Calu3 (cell line): ENCODE measurements around the gene GAPVD1. TPM values are rescaled to one million over a fixed set of nuclear protein-coding genes. Genes with fewer than 3 reads are reported as not detected.
"Not testable (repeated sequence)": the region's sequence is repeated elsewhere in the genome, so short reads cannot be mapped to it uniquely, and the experiment has no call there.

Experiments
- BruUV-seq: library from RNA; stranded (reverse); fragments of 400-500 nt; replicated peaks from 2 replicates; lab custom pipeline; 2021; lab: Mats Ljungman, UMichigan
- CTCF ChIA-PET: fragments of 300-600 bp; sonication (Branson Sonifier 250); formaldehyde crosslinking; loops from one replicate; lab custom pipeline; 2022; ENCODE audit warnings: antibody characterized with exemption; lab: Charles Lee
- DNase-seq: peaks from one replicate; pipeline ENCODE4 v3.0.0; 2022
- H3K27ac Mint-ChIP-seq: one replicate; pipeline ENCODE4 v1.8.0; 2022; ENCODE audit warnings: mixed read lengths; ENCODE audit not compliant: unreplicated experiment
- H3K27me3 Mint-ChIP-seq: one replicate; pipeline ENCODE4 v1.8.0; 2022; ENCODE audit warnings: mixed read lengths; ENCODE audit not compliant: unreplicated experiment
- H3K36me3 Mint-ChIP-seq: one replicate; pipeline ENCODE4 v1.8.0; 2022; ENCODE audit warnings: mild to moderate bottlenecking, moderate library complexity, mixed read lengths; ENCODE audit not compliant: insufficient read depth, unreplicated experiment
- H3K4me1 Mint-ChIP-seq: one replicate; pipeline ENCODE4 v1.8.0; 2022; ENCODE audit warnings: mild to moderate bottlenecking, low read depth, mixed read lengths; ENCODE audit not compliant: unreplicated experiment
- H3K4me3 Mint-ChIP-seq: one replicate; pipeline ENCODE4 v1.8.0; 2022; ENCODE audit warnings: mild to moderate bottlenecking, low read depth, moderate library complexity, mixed read lengths; ENCODE audit not compliant: unreplicated experiment
- H3K9me3 Mint-ChIP-seq: one replicate; pipeline ENCODE4 v1.8.0; 2022; ENCODE audit warnings: low read depth, mixed read lengths; ENCODE audit not compliant: unreplicated experiment
- CTCF ChIP-seq: fragments of 200-600 bp; IDR thresholded peaks from one replicate; pipeline ENCODE4 v1.8.0; 2022; ENCODE audit warnings: antibody characterized with exemption; ENCODE audit not compliant: unreplicated experiment
- intact Hi-C: fragments of 100-400 bp; cut with micrococcal nuclease; formaldehyde crosslinking; loops from one replicate; pipeline ENCODE4 v1.10.0; 2022; ENCODE audit not compliant: unreplicated experiment
- total RNA-seq: library from RNA; stranded (reverse); gene quantifications from 2 replicates; pipeline ENCODE4 v1.2.3, GENCODE V29; 2022

Gene GAPVD1
- total RNA-seq, 1 experiment from 2014 or later = 32.6 TPM

GRCh38 chr9:125260561-125260960 lies 1.1 kb upstream of the GAPVD1 start:
- intact Hi-C loops = no loop called here
- CTCF ChIA-PET = no interaction called here
- TF ChIP-seq CTCF = no peak
- H3K4me3 Mint-ChIP-seq = peak overlapping the region; percentile 93
- BruUV-seq = no TSS peak
- no peaks in the 10 kb centered on the region for H3K27me3 Mint-ChIP-seq
- H3K9me3 Mint-ChIP-seq = no peaks in the 10 kb centered on the region
- peaks cover 27% of the 10 kb centered on the region for H3K36me3 Mint-ChIP-seq
- peaks cover 9% of the 10 kb centered on the region for H3K4me1 Mint-ChIP-seq
- peak overlapping the region; percentile 63 for H3K27ac Mint-ChIP-seq
- no peak for DNase-seq

GRCh38 chr9:125262294-125262991 lies 817 bp downstream of the GAPVD1 start:
- peak overlapping the region; percentile 62 for H3K27ac Mint-ChIP-seq
- peaks cover 9% of the 10 kb centered on the region for H3K4me1 Mint-ChIP-seq
- peaks cover 27% of the 10 kb centered on the region for H3K36me3 Mint-ChIP-seq
- TF ChIP-seq CTCF = no peak
- intact Hi-C loops = no loop called here
- H3K4me3 Mint-ChIP-seq = peak overlapping the region; percentile 93
- CTCF ChIA-PET = interaction anchor here (1.5 to 1.9 kb wide), 2 partner anchors 10 to 21 kb away, joined by 4 to 6 read pairs; partner anchors contain the start of gene HSPA5
- DNase-seq = no peak
- H3K27me3 Mint-ChIP-seq = no peaks in the 10 kb centered on the region
- BruUV-seq = TSS peak; percentile 53
- H3K9me3 Mint-ChIP-seq = no peaks in the 10 kb centered on the region

DNA sequence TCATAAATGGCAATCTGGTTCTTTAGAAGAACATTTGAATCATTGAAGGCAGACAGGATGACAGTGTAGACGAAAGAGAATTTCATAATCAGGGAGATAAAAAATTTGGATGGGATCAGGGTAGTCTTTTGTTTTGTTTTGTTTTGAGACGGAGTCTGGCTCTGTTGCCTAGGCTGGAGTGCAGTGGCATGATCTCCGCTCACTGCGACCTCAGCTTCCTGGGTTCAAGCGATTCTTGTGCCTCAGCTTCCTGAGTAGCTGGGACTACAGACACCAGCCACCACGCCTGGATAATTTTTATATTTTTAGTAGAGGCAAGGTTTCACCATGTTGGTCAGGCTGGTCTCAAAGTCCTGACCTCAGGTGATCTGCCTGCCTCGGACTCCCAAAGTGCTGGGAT lies 2.4 kb downstream of the GAPVD1 start:
- H3K9me3 Mint-ChIP-seq, H3K4me3 Mint-ChIP-seq, BruUV-seq, H3K4me1 Mint-ChIP-seq, H3K27ac Mint-ChIP-seq, intact Hi-C loops, H3K27me3 Mint-ChIP-seq, CTCF ChIA-PET, DNase-seq: not testable (repeated sequence)
- peaks cover 27% of the 10 kb centered on the region for H3K36me3 Mint-ChIP-seq

DNA sequence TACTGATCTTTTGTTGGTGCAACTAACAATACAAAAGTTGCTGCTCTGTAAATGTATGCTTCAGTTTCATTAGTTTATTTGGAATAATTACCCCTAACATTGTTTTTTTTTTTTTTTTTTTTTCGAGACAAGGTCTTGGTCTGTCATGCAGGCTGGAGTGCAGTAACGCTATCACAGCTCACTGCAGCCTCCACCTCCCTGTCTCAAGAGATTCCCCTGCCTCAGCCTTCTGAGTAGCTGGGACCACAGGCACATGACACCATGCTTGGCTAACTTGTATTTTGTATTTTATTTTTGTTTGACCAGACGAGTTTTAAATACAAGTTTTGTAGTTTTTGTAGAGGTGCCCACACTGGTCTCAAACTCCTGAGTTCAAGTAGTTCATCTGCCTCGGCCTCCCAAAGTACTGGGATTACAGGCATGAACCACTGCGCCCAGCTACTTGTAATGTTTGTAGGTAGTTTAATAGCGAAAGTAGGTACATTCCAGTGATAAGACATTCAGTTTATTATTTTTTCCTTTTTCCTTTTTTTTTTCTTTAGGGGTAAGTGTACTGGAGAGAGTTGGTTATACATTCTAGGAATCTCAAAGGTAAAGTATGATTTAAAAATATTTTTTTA lies 6.9 kb downstream of the GAPVD1 start:
- BruUV-seq = no TSS peak
- CTCF ChIA-PET = interaction anchor here (0.6 to 0.7 kb wide), 2 partner anchors 12 to 491 kb away, joined by 3 to 4 read pairs; no protein-coding TSS in a partner anchor
- H3K27me3 Mint-ChIP-seq = no peaks in the 10 kb centered on the region
- peaks cover 8% of the 10 kb centered on the region for H3K4me1 Mint-ChIP-seq
- no peak for DNase-seq
- TF ChIP-seq CTCF = no peak
- H3K4me3 Mint-ChIP-seq = no peak overlapping the region
- no peaks in the 10 kb centered on the region for H3K9me3 Mint-ChIP-seq
- peaks cover 20% of the 10 kb centered on the region for H3K36me3 Mint-ChIP-seq
- intact Hi-C loops = no loop called here
- no peak overlapping the region for H3K27ac Mint-ChIP-seq

- Mint-ChIP-seq H3K4me3 (no peak overlapping the region), H3K4me1 (peaks cover 11% of the 10 kb centered on the region), H3K36me3 (peaks cover 17% of the 10 kb centered on the region), H3K27me3 (no peaks in the 10 kb centered on the region), H3K27ac (no peak overlapping the region), H3K9me3 (no peaks in the 10 kb centered on the region)
- no TSS peak for BruUV-seq
- intact Hi-C loops = no loop called here
- CTCF ChIA-PET = interaction anchor here (0.7 kb wide), 1 partner anchor 11 kb away, joined by 4 read pairs; no protein-coding TSS in a partner anchor
- TF ChIP-seq CTCF = no peak
- DNase-seq = no peak
Measured at GRCh38 chr9:125269014-125269397, 7.4 kb downstream of the GAPVD1 start.
